GM18858 (cell line): ENCODE data around the gene SYNE2.
"Not testable (repeated sequence)": the region's sequence is repeated elsewhere in the genome, so short reads cannot be mapped to it uniquely, and the experiment has no call there.

Source experiments
- ATAC-seq: cut with Tn5 transposase; IDR thresholded peaks from one replicate; pipeline ENCODE4 v1.9.1; 2021; ENCODE audit not compliant: unreplicated experiment

SYNE2 gene, protein sequence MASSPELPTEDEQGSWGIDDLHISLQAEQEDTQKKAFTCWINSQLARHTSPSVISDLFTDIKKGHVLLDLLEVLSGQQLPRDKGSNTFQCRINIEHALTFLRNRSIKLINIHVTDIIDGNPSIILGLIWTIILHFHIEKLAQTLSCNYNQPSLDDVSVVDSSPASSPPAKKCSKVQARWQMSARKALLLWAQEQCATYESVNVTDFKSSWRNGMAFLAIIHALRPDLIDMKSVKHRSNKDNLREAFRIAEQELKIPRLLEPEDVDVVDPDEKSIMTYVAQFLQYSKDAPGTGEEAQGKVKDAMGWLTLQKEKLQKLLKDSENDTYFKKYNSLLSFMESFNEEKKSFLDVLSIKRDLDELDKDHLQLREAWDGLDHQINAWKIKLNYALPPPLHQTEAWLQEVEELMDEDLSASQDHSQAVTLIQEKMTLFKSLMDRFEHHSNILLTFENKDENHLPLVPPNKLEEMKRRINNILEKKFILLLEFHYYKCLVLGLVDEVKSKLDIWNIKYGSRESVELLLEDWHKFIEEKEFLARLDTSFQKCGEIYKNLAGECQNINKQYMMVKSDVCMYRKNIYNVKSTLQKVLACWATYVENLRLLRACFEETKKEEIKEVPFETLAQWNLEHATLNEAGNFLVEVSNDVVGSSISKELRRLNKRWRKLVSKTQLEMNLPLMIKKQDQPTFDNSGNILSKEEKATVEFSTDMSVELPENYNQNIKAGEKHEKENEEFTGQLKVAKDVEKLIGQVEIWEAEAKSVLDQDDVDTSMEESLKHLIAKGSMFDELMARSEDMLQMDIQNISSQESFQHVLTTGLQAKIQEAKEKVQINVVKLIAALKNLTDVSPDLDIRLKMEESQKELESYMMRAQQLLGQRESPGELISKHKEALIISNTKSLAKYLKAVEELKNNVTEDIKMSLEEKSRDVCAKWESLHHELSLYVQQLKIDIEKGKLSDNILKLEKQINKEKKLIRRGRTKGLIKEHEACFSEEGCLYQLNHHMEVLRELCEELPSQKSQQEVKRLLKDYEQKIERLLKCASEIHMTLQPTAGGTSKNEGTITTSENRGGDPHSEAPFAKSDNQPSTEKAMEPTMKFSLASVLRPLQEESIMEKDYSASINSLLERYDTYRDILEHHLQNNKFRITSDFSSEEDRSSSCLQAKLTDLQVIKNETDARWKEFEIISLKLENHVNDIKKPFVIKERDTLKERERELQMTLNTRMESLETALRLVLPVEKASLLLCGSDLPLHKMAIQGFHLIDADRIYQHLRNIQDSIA (N-terminal part only)

DNA sequence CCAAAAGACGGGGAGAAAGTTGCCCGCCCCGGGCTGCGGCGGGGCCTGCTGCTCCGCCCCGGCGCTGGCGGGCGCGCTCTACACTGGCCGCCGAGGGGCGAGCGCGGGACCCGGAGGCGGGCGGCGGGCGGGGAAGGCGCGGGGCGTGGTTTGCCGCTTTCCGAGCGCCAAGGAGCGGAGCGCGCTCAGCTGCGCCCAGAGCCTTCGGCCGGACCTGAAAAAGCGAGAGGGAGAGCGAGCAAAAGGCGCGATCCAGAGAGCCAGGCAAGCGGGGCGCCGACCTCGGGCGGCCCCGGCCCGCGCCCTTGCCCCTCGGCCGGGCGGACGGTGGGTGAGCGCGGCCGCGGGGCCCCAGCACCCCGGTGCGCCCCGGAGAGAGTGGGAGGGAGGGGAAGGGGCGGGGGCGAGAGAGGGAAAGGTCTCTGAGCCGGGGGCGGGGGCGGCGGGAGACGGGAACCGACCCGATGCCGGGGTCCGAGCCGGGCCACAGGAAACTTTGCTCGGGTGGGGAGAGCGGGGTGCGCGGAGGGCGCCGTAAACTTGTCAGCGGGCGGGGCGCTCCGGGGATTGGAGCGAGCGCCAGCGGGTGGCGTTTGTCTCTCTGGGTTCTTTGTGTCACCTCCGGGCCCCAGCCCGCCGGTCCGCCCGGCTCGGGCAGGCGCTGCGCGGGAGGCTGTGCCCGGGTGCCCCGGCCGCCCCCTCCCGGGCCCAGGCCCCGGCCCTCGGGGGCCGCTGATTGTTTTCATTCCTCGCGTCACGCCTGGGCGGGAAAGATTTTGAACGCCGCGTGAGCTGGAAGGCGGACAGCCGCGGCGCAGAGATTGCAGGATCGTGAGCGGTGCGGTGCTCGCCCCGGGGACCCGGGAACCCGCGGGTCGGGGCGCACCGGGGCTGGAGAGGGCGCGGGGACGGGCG lies at the start of gene SYNE2:
TSS of gene SYNE2 (plus strand) at position 188 of the 915 bp plus-strand sequence. CDS start 56,145 bp downstream, outside the sequence.
- peak; percentile 66 for ATAC-seq

DNA sequence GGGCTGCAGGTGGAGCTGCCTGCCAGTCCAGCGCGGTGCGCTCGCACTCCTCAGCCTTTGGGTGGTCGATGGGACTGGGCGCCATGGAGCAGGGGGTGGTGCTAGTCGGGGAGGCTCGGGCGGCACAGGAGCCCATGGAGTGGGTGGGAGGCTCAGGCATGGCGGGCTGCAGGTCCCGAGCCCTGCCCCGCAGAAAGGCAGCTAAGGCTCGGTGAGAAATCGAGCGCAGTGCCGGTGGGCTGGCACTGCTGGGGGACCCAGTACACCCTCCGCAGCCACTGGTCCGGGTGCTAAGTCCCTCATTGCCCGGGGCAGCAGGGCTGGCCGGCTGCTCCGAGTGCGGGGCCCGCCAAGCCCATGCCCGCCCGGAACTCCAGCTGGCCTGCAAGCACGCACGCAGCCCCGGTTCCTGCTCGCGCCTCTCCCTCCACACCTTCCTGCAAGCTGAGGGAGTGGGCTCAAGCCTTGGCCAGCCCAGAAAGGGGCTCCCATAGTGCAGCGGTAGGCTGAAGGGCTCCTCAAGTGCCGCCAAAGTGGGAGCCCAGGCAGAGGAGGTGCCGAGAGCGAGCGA lies 49.5 kb upstream of the SYNE2 start:
- not testable (repeated sequence) for ATAC-seq

DNA sequence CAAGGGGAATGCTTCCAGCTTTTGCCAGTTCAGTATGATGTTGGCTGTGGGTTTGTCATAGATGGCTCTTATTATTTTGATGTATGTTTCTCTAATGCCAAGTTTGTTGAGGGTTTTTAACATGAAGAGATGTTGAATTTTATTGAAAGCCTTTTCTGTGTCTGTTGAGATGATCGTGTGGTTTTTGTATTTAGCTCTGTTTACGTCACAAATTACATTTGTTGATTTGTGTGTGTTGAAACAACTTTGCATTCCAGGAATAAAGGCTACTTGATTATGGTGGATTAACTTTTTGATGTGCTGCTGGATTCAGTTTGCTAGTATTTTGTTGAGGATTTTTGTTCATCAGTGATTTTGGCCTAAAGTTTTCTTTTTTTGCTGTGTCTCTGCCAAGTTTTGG lies 46.7 kb upstream of the SYNE2 start:
- ATAC-seq = not testable (repeated sequence)

DNA sequence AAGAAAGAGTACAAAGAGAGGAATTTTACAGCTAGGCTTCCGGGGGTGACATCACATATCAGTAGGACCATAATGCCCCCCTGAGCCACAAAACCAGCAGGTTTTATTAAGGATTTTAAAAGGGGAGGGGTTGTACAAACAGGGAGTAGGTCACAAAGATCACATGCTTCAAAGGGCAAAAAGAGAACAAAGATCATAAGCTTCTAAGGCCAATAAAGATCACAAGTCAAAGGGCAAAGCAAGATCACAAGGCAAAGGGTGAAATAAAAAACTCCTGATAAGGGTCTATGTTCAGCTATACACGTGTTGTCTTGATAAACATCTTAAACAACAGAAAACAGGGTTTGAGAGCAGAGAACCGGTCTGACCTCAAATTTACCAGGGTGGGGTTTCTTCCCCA lies 41.1 kb upstream of the SYNE2 start:
- not testable (repeated sequence) for ATAC-seq

DNA sequence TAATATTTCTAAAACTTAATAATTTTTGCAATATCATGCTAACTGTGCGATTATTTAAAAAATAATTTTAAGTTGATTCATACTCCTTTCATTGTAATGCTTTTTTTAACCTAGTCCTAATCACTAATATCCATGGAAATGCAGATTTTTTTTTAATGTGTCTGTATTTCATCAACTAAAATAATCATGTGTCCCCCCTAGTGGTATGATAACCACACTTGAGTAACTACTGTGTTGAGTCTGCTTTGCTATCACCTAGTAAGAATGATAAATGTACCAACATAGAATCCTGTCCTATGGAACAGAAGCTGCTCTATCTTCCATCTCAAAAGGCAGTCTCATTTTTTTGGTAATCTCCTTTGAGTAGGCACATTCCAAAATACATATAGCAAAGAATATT lies 19.1 kb upstream of the SYNE2 start:
- no peak for ATAC-seq

DNA sequence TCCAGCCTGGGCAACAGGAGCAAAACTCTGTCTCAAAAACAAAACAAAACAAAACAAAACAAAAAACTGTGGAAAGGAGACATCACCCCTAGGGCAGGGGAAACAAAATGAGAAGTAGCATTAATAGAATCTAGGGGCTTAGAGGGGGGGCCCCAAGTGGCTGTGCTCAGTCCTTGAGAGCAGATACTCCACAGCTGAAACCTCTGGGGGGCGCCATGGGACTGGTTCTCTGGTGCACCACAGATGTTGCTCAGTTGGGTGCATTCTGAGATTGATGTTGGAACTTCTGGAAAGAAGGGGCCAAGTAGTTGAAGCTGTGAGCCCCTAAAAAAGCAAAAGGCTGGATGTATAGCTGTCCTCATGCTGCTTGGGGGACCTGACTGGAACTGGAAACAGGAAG lies 11.8 kb upstream of the SYNE2 start:
- ATAC-seq = no peak

DNA sequence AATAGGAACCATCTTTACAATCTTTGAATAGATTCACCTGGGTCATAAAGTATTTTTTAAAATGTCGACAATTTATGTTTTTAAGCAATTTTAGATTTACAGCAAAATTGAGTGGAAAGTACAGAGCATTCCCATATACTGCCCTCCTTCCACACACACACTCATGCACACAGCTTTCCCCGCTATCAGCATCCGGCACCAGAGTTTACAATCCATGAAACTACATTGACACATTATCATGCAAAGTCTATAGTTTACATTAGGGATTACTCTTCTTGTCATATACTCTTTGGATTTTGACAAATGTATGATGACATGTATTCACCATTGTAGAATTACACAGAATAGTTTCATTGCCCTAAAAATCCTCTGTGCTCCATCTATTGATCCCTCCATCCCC lies 9.0 kb upstream of the SYNE2 start:
- no peak for ATAC-seq

DNA sequence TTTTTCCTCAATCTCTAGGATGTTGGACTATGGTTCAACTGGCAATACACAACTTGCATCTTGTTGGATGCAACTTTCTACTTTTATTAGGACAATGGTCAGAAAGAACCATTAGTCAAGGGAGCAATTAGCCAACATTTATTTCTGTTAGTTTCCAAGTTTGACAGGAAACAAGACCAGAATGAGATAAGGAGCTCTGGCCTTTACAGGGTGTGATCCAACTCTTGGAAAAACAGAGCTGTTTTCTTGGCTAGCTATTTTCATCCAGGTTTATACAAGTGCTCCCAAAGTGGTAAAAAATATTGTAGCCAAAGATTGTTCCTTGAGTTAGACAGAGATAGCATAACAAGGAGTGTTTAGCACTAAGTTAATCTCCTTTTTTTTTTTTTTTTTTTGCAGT lies 3.9 kb upstream of the SYNE2 start:
- ATAC-seq = no peak

DNA sequence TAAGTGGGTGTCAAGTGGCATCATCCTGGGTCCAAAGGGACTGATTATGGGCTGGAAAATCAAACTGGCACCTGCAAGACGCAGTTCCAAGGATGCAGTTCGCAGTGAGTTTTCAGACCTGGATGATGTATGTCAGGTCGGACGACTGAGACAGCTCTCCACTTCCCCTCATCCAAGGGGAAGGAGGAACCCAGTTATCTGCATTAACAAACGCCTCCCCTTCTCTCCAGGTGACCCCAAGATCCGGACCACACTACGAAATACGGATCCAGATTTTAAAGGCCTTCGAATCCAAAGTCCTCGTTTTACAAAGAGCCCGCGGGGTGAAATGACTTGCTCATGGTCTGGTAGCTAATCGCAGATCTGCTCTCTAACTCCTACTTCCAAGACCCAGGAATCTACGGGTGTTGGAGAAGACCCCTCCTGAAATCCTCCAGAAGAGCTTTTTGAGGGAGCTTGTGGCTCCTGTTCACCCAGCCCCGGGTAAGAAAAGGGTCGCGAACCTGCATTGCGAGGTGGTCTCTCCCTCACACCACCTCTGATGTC lies 460 bp upstream of the SYNE2 start:
- ATAC-seq = no peak

DNA sequence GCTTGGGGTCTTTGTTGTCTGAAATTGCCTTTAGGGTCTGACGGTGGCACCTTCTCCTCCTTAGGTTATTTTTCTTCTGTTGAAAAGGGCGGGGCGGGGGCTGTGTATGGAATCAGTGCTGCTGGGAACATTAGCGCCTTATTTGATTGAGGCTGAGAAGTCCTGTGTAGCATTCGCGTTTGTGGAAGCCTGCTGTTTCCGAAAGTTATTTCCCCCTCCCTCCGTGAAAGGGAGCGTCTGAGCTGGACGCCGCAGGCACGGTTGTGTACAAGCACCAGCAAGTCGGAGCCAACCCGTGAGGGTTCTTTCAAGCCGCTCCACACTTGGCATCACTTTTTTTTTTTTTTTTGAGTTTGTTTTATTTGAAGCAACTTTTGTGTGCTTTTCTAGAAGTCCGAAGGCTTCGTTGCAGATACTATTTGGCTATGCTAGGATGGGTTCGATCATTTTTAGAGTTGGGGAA lies 1.1 kb downstream of the SYNE2 start:
- ATAC-seq = no peak

DNA sequence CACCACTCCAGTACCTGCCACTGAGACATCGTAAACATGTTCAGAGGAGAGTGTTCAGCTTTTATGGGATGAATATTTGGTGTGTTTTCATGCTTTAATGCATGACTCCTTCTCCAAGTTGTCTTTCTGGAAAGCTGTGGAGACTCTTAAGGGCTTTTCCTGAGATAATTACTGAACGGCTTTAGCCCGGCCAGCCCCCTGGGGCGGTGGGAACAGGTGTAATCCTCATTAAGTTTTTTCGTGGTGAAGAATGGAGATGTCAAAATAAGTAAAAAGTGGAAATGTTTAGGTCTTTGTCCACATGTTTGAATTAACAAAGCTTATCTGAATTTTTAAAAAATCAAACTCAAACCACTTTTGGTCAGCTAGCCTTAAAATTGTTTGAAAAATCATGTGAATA lies 1.5 kb downstream of the SYNE2 start:
- no peak for ATAC-seq

DNA sequence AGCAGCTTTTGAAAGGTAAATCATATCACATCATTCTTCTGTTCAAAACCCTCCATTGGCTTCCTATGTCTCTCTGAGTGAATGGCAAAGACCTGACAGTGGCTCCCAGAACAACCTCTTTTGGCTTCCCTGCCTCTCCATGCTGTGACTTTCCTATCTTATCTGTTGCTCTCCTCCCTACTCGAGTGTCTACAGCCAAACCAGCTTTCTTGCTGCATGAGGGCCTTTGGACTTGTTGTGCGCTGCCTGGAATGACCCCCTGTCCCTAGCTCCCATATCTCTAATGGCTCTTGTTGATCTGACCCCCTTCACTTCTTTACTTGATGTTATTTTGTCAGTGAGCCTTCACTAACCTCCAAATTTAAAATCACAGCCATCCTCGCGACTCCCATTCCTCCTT lies 2.5 kb downstream of the SYNE2 start:
- no peak for ATAC-seq

DNA sequence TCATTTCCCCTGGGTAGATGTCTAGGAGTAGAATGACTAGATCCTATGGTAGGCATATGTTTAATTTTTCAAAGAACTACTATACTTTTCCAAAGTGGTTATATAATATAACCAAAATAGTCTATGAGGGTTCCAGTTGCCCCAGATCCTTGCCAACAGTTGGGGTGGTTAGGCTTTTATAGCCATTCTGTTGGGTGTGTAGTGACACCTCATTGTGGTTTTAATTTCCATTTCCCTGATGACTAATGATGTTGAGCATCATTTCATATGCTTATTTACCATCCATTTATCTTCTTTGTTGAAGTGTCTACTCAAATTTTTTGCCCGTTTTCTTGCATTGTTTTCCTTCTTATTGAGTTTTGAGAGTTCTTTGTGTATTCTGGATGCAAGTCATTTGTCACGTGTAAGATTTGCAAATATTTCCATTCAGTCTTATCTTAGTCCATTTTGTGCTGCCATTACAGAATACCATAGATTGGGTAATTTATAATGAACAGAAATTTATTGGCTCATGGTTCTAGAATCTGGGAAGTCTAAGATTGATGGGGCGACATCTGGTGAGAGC lies 4.7 kb downstream of the SYNE2 start:
- no peak for ATAC-seq

DNA sequence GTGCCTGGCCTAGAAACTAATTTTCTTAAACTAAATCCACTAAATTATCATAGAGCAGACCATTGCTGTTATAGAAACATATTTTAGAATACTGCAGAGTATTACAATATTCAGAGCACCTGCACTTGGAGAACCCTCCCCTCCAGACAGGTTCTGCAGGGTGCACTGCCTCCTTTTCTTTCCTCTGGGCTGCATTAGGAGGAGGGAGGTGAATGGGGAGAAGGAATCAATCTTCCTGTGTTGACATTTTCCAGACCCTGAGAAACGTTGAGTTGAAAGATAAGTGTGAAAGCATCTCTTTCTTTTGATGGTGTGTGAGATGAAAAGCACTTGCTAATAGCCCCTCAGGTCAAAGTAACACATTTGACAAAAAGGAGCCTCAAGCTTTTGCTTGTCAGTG lies 7.3 kb downstream of the SYNE2 start:
- ATAC-seq = no peak

DNA sequence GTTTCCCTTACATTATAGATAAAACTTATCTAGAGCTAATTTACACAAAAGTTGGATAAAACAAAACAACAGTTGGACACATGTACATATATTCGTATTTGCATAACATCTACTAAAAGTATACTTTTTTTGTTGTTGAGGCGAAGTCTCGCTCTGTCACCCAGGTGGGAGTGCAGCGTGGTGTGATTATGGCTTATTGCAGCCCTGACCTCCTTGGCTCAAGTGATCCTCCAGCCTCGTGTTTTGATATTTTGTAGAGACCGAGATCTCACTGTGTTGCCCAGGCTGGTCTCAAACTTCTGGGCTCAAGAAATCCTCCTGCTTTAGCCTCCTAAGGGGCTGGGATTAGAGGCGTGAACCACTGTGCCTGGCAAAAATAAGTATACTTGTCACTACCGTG lies 9.4 kb downstream of the SYNE2 start:
- no peak for ATAC-seq

DNA sequence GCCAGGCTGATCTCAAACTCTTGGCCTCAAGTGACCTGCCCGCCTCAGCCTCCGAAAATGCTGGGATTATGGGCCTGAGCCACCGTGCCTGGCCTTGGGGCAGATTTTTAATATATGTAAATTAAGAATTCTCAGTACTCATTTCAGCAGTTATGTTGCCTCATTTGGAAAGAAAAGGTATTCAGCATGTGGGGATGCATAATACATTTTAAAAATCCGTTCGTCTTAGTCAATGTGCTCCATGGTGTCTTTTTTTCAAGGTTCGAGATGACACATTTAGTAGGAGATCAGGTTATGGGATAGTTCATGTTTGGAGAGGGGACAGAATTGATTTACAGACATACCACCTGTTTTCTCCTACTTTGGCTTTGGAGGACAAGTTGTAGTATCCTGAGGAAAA lies 10.2 kb downstream of the SYNE2 start:
- ATAC-seq = no peak

DNA sequence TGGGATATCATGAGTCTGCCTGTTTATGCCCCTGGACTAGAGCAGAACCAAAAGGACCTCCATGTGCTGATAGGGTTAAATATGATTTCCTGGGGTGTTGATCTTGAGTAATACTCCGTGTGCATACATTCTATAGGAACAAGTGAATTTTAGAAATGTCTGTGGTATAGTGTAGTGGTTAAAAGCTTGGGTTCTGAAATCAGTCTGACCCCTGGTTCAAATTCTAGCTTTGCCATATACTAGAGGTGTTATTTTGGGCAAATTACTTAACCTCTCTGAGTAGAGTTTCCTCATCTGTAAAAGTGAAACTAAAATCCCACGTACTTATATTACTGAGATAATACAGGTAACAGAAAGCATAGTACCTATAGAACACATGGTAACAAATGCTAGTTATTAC lies 12.0 kb downstream of the SYNE2 start:
- peak; percentile 34 for ATAC-seq

DNA sequence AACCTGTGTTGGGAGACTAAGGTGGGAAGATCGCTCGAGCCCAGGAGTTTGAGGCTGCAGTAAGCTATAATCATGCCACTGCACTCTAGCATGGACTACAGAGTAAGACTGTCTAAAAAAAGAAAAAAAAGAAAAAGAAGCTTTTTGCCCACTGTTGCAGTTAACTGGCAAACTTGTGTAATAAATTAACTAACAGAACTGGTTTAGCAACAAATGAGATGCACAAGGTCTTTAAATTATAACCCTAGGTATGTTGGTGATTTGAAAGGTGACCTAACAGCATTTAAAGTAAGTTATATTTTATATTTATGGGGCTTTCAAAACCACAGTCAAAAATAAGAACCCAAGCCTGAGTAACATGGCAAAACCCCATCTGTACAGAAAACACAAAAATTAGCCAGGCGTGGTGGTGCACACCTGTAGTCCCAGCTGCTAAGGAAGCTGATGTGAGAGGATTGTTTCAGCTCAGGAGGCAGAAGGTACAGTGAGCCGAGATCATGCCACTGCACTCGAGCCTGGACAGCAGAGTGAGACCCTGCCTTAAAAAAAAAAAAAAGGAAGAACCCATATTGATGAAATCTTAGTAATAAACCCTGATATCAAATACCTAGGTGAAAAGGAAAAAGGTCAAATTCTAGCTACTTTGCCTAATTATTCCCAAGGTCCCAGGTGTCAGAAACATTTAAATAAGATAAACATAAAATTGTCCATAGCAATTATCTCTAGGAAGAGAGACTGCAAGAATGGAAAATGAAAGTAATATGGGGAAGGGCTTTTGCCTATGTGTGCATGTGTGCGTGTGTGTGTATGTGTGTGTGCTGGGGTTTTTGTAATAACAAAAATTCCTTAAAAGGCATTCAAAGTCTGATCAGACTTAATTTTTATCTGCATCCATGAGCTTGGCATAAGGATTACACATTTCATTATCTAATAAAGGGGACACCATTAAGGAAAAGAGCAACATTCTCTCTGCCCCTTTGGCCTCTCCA lies 15.4 kb downstream of the SYNE2 start:
- no peak for ATAC-seq
